Measurements from ENCODE around the gene AHNAK2. TPM values are rescaled to one million over a fixed set of nuclear protein-coding genes. Genes with fewer than 3 reads are reported as not detected.

Gene AHNAK2
- total and polyA plus RNA-seq, 2 of the 13 experiments (the other 11 are each of a cell fraction or from before 2014, with no cell fraction given), result 0.11 to 0.18 TPM

DNA sequence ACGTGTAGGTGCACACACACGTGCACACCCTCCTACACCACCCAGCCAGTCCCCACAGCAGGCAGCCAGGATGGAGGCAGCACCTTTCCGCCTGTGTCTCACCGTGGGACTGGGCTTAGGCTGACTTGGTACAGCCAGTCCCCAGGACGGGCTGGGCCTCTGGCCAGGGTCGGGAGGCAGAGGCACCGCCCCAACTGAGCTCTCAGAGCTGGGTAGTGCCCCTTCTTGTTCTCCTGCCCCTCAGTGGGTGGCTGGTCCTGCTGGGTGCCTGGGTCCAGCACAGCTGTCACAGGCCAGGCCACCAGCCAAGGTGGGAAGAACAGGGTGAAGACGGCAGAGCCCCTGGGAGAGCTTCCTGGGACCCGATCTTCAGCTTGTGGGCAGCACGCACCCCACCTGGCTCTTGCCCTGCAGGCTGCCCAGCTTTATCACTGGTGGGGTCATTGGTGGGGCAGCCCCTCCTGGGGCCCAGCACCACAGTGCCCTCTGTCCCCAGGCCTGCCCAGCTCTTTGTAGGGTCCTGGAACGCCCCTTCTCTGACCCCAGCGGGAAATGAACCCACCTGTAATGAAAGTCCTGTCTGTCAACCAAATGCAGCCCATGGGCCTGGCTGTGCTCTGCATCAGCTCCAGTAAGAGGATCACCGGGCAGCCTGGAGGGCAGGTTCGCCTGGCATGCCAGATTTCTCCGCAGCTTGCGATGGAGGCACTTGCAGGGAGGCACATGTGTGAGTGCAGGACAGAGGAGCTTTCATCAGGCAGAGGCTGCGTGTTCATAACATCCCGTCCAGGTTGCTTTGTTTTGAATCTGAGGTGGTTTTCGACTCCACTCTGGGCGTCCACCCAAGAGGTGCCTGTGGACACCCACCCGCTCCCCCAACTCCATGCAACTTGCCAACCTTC, 28.0 kb upstream of the AHNAK2 start:
- 0 out of 2 replicates have a peak, but pooled peaks cover 6% of the 10 kb centered on the region for H4K20me1 ChIP-seq (ENCODE audit: insufficient read depth, low read length)
- FAIRE-seq, result no peak
- H3K27ac ChIP-seq (ENCODE audit: extremely low read length, insufficient read depth, low read length), result no peak overlapping the region
- H3K4me2 ChIP-seq (ENCODE audit: low read depth, low read length), result no peak overlapping the region
- TF ChIP-seq BRD4 (CRISPR knock-in tag; IDR thresholded peaks at IDR 0.05) (no peak), ELF4 (CRISPR knock-in tag; IDR thresholded peaks at IDR 0.05; ENCODE audit: borderline replicate concordance) (no peak), SIX4 (CRISPR knock-in tag; IDR thresholded peaks at IDR 0.05) (no peak), ZFP62 (CRISPR knock-in tag; IDR thresholded peaks at IDR 0.05) (no peak), AGO2 (optimal IDR thresholded peaks at IDR 0.05; ENCODE audit: low read depth, low read length) (peak; percentile 93), NR3C1 (CRISPR knock-in tag; IDR thresholded peaks at IDR 0.05) (no peak), TBX2 (CRISPR knock-in tag; IDR thresholded peaks at IDR 0.05; ENCODE audit: borderline replicate concordance) (no peak), ZBTB7A (CRISPR knock-in tag; IDR thresholded peaks at IDR 0.05) (no peak), KAT8 (CRISPR knock-in tag; IDR thresholded peaks at IDR 0.05) (no peak), POLR2G (IDR thresholded peaks at IDR 0.05; ENCODE audit: low read depth, low read length) (0 out of 2 replicates have a peak, but pooled peaks have one; percentile 26), ZC3H13 (CRISPR knock-in tag; IDR thresholded peaks at IDR 0.05) (peak; percentile 21; the same call in 1 of the 2 replicates), ZNF747 (CRISPR knock-in tag; IDR thresholded peaks at IDR 0.05; ENCODE audit: borderline replicate concordance) (no peak), POLR2AphosphoS5 (IDR thresholded peaks at IDR 0.05; ENCODE audit: low read depth, low read length) (0 out of 2 replicates have a peak, but pooled peaks have one; percentile 22)
- TF ChIP-seq, protein P1, sequence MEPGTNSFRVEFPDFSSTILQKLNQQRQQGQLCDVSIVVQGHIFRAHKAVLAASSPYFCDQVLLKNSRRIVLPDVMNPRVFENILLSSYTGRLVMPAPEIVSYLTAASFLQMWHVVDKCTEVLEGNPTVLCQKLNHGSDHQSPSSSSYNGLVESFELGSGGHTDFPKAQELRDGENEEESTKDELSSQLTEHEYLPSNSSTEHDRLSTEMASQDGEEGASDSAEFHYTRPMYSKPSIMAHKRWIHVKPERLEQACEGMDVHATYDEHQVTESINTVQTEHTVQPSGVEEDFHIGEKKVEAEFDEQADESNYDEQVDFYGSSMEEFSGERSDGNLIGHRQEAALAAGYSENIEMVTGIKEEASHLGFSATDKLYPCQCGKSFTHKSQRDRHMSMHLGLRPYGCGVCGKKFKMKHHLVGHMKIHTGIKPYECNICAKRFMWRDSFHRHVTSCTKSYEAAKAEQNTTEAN (CRISPR knock-in tag; conservative IDR thresholded peaks at IDR 0.05), result no peak
- TF ChIP-seq, protein P2, sequence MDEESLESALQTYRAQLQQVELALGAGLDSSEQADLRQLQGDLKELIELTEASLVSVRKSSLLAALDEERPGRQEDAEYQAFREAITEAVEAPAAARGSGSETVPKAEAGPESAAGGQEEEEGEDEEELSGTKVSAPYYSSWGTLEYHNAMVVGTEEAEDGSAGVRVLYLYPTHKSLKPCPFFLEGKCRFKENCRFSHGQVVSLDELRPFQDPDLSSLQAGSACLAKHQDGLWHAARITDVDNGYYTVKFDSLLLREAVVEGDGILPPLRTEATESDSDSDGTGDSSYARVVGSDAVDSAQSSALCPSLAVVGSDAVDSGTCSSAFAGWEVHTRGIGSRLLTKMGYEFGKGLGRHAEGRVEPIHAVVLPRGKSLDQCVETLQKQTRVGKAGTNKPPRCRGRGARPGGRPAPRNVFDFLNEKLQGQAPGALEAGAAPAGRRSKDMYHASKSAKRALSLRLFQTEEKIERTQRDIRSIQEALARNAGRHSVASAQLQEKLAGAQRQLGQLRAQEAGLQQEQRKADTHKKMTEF (CRISPR knock-in tag; IDR thresholded peaks at IDR 0.05), result no peak
- TF ChIP-seq, protein P3, sequence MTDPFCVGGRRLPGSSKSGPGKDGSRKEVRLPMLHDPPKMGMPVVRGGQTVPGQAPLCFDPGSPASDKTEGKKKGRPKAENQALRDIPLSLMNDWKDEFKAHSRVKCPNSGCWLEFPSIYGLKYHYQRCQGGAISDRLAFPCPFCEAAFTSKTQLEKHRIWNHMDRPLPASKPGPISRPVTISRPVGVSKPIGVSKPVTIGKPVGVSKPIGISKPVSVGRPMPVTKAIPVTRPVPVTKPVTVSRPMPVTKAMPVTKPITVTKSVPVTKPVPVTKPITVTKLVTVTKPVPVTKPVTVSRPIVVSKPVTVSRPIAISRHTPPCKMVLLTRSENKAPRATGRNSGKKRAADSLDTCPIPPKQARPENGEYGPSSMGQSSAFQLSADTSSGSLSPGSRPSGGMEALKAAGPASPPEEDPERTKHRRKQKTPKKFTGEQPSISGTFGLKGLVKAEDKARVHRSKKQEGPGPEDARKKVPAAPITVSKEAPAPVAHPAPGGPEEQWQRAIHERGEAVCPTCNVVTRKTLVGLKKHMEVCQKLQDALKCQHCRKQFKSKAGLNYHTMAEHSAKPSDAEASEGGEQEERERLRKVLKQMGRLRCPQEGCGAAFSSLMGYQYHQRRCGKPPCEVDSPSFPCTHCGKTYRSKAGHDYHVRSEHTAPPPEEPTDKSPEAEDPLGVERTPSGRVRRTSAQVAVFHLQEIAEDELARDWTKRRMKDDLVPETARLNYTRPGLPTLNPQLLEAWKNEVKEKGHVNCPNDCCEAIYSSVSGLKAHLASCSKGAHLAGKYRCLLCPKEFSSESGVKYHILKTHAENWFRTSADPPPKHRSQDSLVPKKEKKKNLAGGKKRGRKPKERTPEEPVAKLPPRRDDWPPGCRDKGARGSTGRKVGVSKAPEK (CRISPR knock-in tag; IDR thresholded peaks at IDR 0.05; ENCODE audit: borderline replicate concordance), result no peak
- no peak for DNase-seq (ENCODE audit: low spot score)
- ChIA-PET POLR2A (no interaction called here), CTCF (ENCODE audit: low intra/inter-chr PET ratio, low total read pairs) (no interaction called here)
- H3K79me2 ChIP-seq (ENCODE audit: insufficient read depth, low read length), result no peaks in the 10 kb centered on the region
- peak; percentile 40 for ATAC-seq
- H3K9ac ChIP-seq (ENCODE audit: insufficient read depth, low read depth, low read length), result no peak overlapping the region
- no peak overlapping the region for H3K4me3 ChIP-seq (replicated peaks in 1 of 3; ENCODE audit: insufficient read depth in 1 of 3, low read depth in 2 of 3, low read length in 3 of 3)
- BruUV-seq (replicated peaks), result no TSS peak
- H3K9me3 ChIP-seq (ENCODE audit: low read length), result no peaks in the 10 kb centered on the region
- WGBS (ENCODE audit: low lambda C conversion rate), result 96% methylated on average over 12 of the region's 21 CpGs
- H3K36me3 ChIP-seq (replicated peaks in 1 of 2; ENCODE audit: control insufficient read depth in 1 of 2, insufficient read depth in 2 of 2, low read length in 2 of 2), result peaks cover 9 to 20% of the 10 kb centered on the region in 2 experiments; a peak in 4 of 5 replicates
- intact Hi-C loops (cut with micrococcal nuclease; ENCODE audit: unreplicated experiment), result no loop called here
- no peaks in the 10 kb centered on the region for H3K4me1 ChIP-seq (ENCODE audit: insufficient read depth, low read length)
- no peak overlapping the region for H2AFZ ChIP-seq (ENCODE audit: low read length)
- H3K27me3 ChIP-seq (ENCODE audit: control insufficient read depth in 1 of 2, insufficient read depth in 2 of 2, low read length in 2 of 2), result no peaks in the 10 kb centered on the region
- in situ Hi-C loops (cut with HindIII; ENCODE audit: extremely low pct_ligation_motif_present, low pct_unique_long_range_greater_than_20kb), result no loop called here
